GM12875 (cell line): ENCODE results near the gene CACNA1C.

Source experiments
- H3K4me3 ChIP-seq: one replicate; pipeline ENCODE4 v1.5.1; 2011; ENCODE audit warnings: low read depth, low read length, control low read depth
- CTCF ChIP-seq: IDR thresholded peaks from 2 replicates; pipeline ENCODE4 v1.5.1; 2011; ENCODE audit warnings: low read depth, mild to moderate bottlenecking, control low read depth, inconsistent platforms, low read length, moderate library complexity, borderline replicate concordance; ENCODE audit not compliant: insufficient read depth

CACNA1C gene

DNA sequence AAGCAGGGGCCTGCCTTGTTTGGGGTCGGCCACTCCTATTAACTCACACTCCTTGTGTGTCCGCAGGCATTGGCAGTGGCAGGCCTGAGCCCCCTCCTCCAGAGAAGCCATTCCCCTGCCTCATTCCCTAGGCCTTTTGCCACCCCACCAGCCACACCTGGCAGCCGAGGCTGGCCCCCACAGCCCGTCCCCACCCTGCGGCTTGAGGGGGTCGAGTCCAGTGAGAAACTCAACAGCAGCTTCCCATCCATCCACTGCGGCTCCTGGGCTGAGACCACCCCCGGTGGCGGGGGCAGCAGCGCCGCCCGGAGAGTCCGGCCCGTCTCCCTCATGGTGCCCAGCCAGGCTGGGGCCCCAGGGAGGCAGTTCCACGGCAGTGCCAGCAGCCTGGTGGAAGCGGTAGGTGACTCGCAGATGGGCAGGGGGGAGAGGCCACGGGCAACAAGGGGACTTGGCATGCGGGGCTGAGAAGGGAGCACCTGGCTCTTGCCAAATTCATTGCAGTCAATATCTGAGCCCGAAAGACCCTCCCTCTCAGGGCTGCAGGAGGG lies 635.7 kb downstream of the CACNA1C start:
- H3K4me3 ChIP-seq: no peak overlapping the region
- no peak for TF ChIP-seq CTCF

- no peak overlapping the region for H3K4me3 ChIP-seq
- TF ChIP-seq CTCF: no peak
Observed at GRCh38 chr12:2689393-2689792, 636.6 kb downstream of the CACNA1C start.

DNA sequence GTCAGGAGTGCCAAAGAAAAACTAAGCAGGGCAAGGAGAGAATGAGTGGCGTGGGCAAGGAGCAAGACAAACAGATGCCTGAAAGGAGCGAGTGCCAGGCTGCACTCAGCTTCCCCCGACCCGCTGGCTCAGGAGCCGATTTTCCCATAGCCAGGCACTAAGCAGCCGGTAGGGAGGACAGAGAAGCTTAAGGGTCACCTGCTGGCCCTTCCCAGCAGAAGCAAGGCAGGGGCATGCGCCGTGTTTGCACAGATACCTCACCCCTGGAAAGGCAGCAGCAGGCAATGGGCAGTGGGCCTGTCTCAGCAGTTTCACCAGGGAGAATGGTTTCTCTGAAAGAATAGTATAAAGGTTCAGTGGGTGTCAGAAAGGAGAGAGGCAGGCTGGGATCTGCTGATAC lies 637.1 kb downstream of the CACNA1C start:
- TF ChIP-seq CTCF: no peak

DNA sequence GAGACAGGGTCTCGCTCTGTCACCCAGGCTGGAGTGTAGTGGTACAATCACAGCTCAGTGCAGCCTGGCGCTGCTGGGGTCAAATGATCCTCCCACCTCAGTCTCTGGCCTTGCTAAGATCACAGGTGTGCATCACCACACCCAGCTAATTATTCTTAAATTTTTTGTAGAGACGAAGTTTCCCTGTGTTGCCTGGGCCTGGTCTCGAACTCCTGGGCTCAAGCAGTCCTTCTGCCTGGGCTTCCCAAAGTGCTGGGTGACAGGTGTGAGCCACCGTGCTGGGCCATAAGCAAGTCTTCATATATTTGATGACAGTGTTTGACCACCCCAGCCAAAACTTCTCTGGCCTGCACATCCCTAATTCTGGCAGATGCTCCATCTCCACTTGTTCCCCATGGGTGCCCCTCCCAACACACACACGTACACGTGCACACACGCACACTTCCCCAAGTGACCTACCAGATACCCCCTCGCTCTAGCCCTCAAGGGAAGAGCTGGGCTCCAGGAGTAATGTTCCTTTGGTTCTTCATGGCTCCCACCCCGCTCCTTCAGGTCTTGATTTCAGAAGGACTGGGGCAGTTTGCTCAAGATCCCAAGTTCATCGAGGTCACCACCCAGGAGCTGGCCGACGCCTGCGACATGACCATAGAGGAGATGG lies 637.7 kb downstream of the CACNA1C start:
- H3K4me3 ChIP-seq: no peak overlapping the region
- TF ChIP-seq CTCF: no peak

More for the DNA sequence above, 637.1 kb downstream of the CACNA1C start:
- no peak overlapping the region for H3K4me3 ChIP-seq

DNA sequence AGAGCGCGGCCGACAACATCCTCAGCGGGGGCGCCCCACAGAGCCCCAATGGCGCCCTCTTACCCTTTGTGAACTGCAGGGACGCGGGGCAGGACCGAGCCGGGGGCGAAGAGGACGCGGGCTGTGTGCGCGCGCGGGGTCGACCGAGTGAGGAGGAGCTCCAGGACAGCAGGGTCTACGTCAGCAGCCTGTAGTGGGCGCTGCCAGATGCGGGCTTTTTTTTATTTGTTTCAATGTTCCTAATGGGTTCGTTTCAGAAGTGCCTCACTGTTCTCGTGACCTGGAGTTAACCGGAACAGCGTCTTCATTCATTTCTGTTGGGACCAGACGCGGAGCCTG lies 638.2 kb downstream of the CACNA1C start:
- no peak for TF ChIP-seq CTCF
- peak overlapping the region; percentile 46 for H3K4me3 ChIP-seq

GRCh38 chr12:2691345-2692071 lies 638.7 kb downstream of the CACNA1C start:
- peak overlapping the region; percentile 46 for H3K4me3 ChIP-seq
- no peak for TF ChIP-seq CTCF

- no peak for TF ChIP-seq CTCF
- H3K4me3 ChIP-seq: no peak overlapping the region
Observed at GRCh38 chr12:2692080-2692479, 639.3 kb downstream of the CACNA1C start.
